Measurements from ENCODE around the gene AUH. TPM values are rescaled to one million over a fixed set of nuclear protein-coding genes. Genes with fewer than 3 reads are reported as not detected.

Gene AUH
- total RNA-seq, 1 experiment from 2014 or later: 21.7 TPM

- Mint-ChIP-seq H3K4me3 (no peak overlapping the region), H3K27me3 (ENCODE audit: low read depth) (no peaks in the 10 kb centered on the region), H3K36me3 (ENCODE audit: insufficient read depth in 1 of 3, low read depth in 3 of 3) (peaks cover 19 to 41% (median 33%) of the 10 kb centered on the region in 3 experiments), H3K4me1 (no peaks in the 10 kb centered on the region; a peak in 1 of 4 replicates), H3K27ac (no peak overlapping the region; a peak in 1 of 7 replicates), H3K9me3 (peaks cover 5 to 7% of the 10 kb centered on the region in 2 experiments; a peak in 2 of 5 replicates)
- H2BK12ac ChIP-seq (ENCODE audit: insufficient read length, low read depth, low read length): no peak overlapping the region
- H3K23ac ChIP-seq (ENCODE audit: insufficient read length, low read depth, low read length): no peak overlapping the region
- WGBS (ENCODE audit: extremely low coverage, insufficient read length, low lambda C conversion rate): no CpG with 5 or more reads among the region's 12 CpGs
- H3K4ac ChIP-seq (ENCODE audit: low read depth, low read length): no peak overlapping the region
- H2BK120ac ChIP-seq (ENCODE audit: low read depth, low read length, poor library complexity, severe bottlenecking): no peak overlapping the region
- no peak overlapping the region for H3T11ph ChIP-seq (ENCODE audit: low read length)
- peaks cover 3% of the 10 kb centered on the region for H3K79me1 ChIP-seq (ENCODE audit: insufficient read depth, low read depth, low read length, poor library complexity, severe bottlenecking)
- no peak overlapping the region for H2AK5ac ChIP-seq (ENCODE audit: insufficient read length, low read length)
- H3K27ac ChIP-seq (ENCODE audit: insufficient read length, low read depth, low read length): no peak overlapping the region
- H4K8ac ChIP-seq (replicated peaks; ENCODE audit: insufficient read length, low read depth, low read length): no peak overlapping the region
- no peak overlapping the region for H4K91ac ChIP-seq (ENCODE audit: insufficient read length, low read depth, low read length)
- no peaks in the 10 kb centered on the region for H3K23me2 ChIP-seq (ENCODE audit: insufficient read length, low read depth, low read length, poor library complexity, severe bottlenecking)
- no peak overlapping the region for H3K14ac ChIP-seq (ENCODE audit: insufficient read depth, low read length)
- H3K18ac ChIP-seq (ENCODE audit: insufficient read length, low read depth, low read length): no peak overlapping the region
- no peaks in the 10 kb centered on the region for H4K20me1 ChIP-seq (ENCODE audit: control insufficient read depth, insufficient read depth, insufficient read length)
- H3K27me3 ChIP-seq (ENCODE audit: insufficient read depth, low read length): no peaks in the 10 kb centered on the region
- H3K79me2 ChIP-seq (ENCODE audit: insufficient read depth, low read length): no peaks in the 10 kb centered on the region
- H2BK20ac ChIP-seq (ENCODE audit: low read depth, low read length, poor library complexity, severe bottlenecking): no peak overlapping the region
- no peak for DNase-seq
- no peak overlapping the region for H2BK5ac ChIP-seq (ENCODE audit: insufficient read length, low read length)
- no peak overlapping the region for H3K9ac ChIP-seq (ENCODE audit: extremely low read depth, insufficient read length, low read length)
- H3K9me3 ChIP-seq (ENCODE audit: control insufficient read depth, low read depth, low read length): peaks cover 3% of the 10 kb centered on the region
- no peak overlapping the region for H3K56ac ChIP-seq (ENCODE audit: insufficient read length, low read depth, low read length)
- no peak overlapping the region for H2BK15ac ChIP-seq (ENCODE audit: low read depth, low read length)
- H3K4me2 ChIP-seq (ENCODE audit: insufficient read depth, insufficient read length, low read length): no peak overlapping the region
- H4K5ac ChIP-seq (ENCODE audit: insufficient read length, low read depth, low read length): no peak overlapping the region
- TF ChIP-seq CTCF (conservative IDR thresholded peaks at IDR 0.05): no peak
- no peaks in the 10 kb centered on the region for H3K4me1 ChIP-seq (ENCODE audit: insufficient read depth, low read length)
- H2AFZ ChIP-seq (ENCODE audit: low read length): no peak overlapping the region
Observed at GRCh38 chr9:91332546-91333231, 29.0 kb downstream of the AUH start.
